ENCODE results near the gene C5orf46. TPM values are rescaled to one million over a fixed set of nuclear protein-coding genes. Genes with fewer than 3 reads are reported as not detected.

Gene C5orf46
- total and polyA plus RNA-seq, 9 of the 15 experiments (the other 6 are each of a cell fraction or from before 2014, with no cell fraction given), result not detected

DNA sequence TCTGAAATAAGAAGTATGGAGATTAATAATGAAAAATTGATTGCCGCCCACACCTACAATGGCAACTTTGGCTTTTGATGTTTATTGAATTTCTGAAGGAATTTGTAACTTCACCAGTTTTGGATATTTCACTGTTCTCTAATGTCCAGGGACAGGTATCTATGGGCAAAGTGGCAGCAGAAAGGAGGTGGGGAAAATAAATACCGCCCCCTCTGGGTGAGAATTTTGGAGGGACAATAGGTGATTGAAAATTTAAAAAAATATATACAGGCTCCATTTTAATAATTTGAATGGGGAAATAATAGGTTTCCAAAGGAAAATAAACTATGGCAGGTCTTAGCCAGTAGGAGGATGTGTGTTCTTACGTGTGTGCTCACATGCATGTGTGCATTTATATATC is 26.6 kb downstream of the C5orf46 start:
- CTCF ChIA-PET (ENCODE audit: low intra/inter-chr PET ratio), result no interaction called here

More for the DNA sequence above, 26.6 kb downstream of the C5orf46 start:
- no peaks in the 10 kb centered on the region for H3K27me3 ChIP-seq (ENCODE audit: control insufficient read depth in 2 of 2, insufficient read depth in 2 of 2, low read length in 2 of 2)
- POLR2A ChIA-PET, result no interaction called here
- H3K9me3 ChIP-seq (replicated peaks; ENCODE audit: control insufficient read depth, insufficient read depth, low read depth, low read length), result no peaks in the 10 kb centered on the region; the same call in 1 of the 2 replicates
- H3K36me3 ChIP-seq (ENCODE audit: control insufficient read depth, insufficient read depth, low read length), result no peaks in the 10 kb centered on the region
- H3K9ac ChIP-seq (ENCODE audit: insufficient read depth in 1 of 2, low read depth in 2 of 2, low read length in 2 of 2), result no peak overlapping the region
- no peaks in the 10 kb centered on the region for H3K79me2 ChIP-seq (ENCODE audit: control insufficient read depth, insufficient read depth, low read length)
- no peaks in the 10 kb centered on the region for H3K9me1 ChIP-seq (ENCODE audit: control insufficient read depth, insufficient read depth, low read length)
- 0% methylated on average over 3 of the region's 3 CpGs for WGBS (ENCODE audit: insufficient coverage, low coverage, missing lambda C conversion rate)
- BruUV-seq (replicated peaks), result no TSS peak
- in situ Hi-C loops (cut with MboI) (no loop called here), intact Hi-C loops (cut with micrococcal nuclease) (loop anchor here (10.0 kb wide), 2 partner anchors 475 to 855 kb away; no protein-coding TSS in a partner anchor)
- TF ChIP-seq, protein P1, sequence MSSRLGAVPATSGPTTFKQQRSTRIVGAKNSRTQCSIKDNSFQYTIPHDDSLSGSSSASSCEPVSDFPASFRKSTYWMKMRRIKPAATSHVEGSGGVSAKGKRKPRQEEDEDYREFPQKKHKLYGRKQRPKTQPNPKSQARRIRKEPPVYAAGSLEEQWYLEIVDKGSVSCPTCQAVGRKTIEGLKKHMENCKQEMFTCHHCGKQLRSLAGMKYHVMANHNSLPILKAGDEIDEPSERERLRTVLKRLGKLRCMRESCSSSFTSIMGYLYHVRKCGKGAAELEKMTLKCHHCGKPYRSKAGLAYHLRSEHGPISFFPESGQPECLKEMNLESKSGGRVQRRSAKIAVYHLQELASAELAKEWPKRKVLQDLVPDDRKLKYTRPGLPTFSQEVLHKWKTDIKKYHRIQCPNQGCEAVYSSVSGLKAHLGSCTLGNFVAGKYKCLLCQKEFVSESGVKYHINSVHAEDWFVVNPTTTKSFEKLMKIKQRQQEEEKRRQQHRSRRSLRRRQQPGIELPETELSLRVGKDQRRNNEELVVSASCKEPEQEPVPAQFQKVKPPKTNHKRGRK (tag; IDR thresholded peaks at IDR 0.05), result no peak
- TF ChIP-seq TARDBP (IDR thresholded peaks at IDR 0.05) (no peak), RBM15 (IDR thresholded peaks at IDR 0.05; ENCODE audit: insufficient read depth, low read length) (no peak), GABPB1 (CRISPR knock-in tag; IDR thresholded peaks at IDR 0.05) (no peak), FOXA1 (IDR thresholded peaks at IDR 0.05; ENCODE audit: borderline replicate concordance) (no peak), EP400 (IDR thresholded peaks at IDR 0.05) (no peak), KLF1 (tag; IDR thresholded peaks at IDR 0.05) (no peak), SMARCC2 (IDR thresholded peaks at IDR 0.05; ENCODE audit: low read depth) (no peak)
- TF ChIP-seq, protein P2, sequence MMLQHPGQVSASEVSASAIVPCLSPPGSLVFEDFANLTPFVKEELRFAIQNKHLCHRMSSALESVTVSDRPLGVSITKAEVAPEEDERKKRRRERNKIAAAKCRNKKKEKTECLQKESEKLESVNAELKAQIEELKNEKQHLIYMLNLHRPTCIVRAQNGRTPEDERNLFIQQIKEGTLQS (IDR thresholded peaks at IDR 0.05), result no peak
- TF ChIP-seq, protein P2 (CRISPR knock-in tag; conservative IDR thresholded peaks at IDR 0.05), result no peak
- H3K4me1 ChIP-seq (replicated peaks in 1 of 2; ENCODE audit: control insufficient read depth in 2 of 2, insufficient read depth in 2 of 2, low read length in 2 of 2), result no peaks in the 10 kb centered on the region
- no peak overlapping the region for H3K4me3 ChIP-seq
- ATAC-seq, result no peak
- no peak for DNase-seq (ENCODE audit: extremely low read depth in 1 of 4, low spot score in 3 of 4)
- no peak overlapping the region for H3K4me2 ChIP-seq (ENCODE audit: insufficient read depth, low read length)
- H2AFZ ChIP-seq (ENCODE audit: low read depth, low read length), result no peak overlapping the region
- no peaks in the 10 kb centered on the region for H4K20me1 ChIP-seq (replicated peaks; ENCODE audit: control insufficient read depth, insufficient read depth, low read length)
- FAIRE-seq, result no peak
- no peak overlapping the region for H3K27ac ChIP-seq (ENCODE audit: extremely low read depth, low read depth, low read length)
